Type B pancreatic cell (in vitro differentiated cells): ENCODE measurements around the gene ATP6AP1. TPM values are rescaled to one million over a fixed set of nuclear protein-coding genes. Genes with fewer than 3 reads are reported as not detected.

Experiments
- DNase-seq: peaks from one replicate; pipeline ENCODE4 v3.0.0; 2021; ENCODE audit warnings: mixed read lengths; ENCODE audit not compliant: unreplicated experiment; ENCODE audit errors: extremely low spot score
- H3K27ac Mint-ChIP-seq: 2 replicates; pipeline ENCODE4 v1.8.0; 2021; ENCODE audit warnings: mild to moderate bottlenecking, mixed read lengths
- H3K27me3 Mint-ChIP-seq: 2 replicates; pipeline ENCODE4 v1.8.0; 2021; ENCODE audit warnings: mixed read lengths
- H3K36me3 Mint-ChIP-seq: 2 replicates; pipeline ENCODE4 v1.8.0; 2021; ENCODE audit warnings: mixed read lengths
- H3K4me1 Mint-ChIP-seq: one replicate; pipeline ENCODE4 v1.8.0; 2021; ENCODE audit warnings: mixed read lengths; ENCODE audit not compliant: unreplicated experiment
- H3K4me3 Mint-ChIP-seq: 2 replicates; pipeline ENCODE4 v1.8.0; 2021; ENCODE audit warnings: mild to moderate bottlenecking, mixed read lengths
- H3K9me3 Mint-ChIP-seq: 2 replicates; pipeline ENCODE4 v1.8.0; 2021; ENCODE audit warnings: mixed read lengths
- total RNA-seq: library from RNA; stranded (reverse); gene quantifications from 2 replicates; pipeline ENCODE4 v1.2.1, GENCODE V29; 2021; ENCODE audit warnings: low replicate concordance
- TF ChIP-seq, protein P1 (sequence below): fragments of 200-600 bp; sonication (generic); conservative IDR thresholded peaks from 2 replicates; pipeline ENCODE4 v1.5.0; 2021; ENCODE audit warnings: antibody characterized with exemption, mild to moderate bottlenecking

Gene ATP6AP1
- total RNA-seq, 1 donor from 2014 or later = 105 TPM

GRCh38 chrX:154404625-154405192, 23.8 kb upstream of the ATP6AP1 start:
- Mint-ChIP-seq H3K27me3 (no peaks in the 10 kb centered on the region), H3K27ac (no peak overlapping the region), H3K9me3 (no peaks in the 10 kb centered on the region), H3K4me3 (no peak overlapping the region), H3K36me3 (peaks cover 2% of the 10 kb centered on the region), H3K4me1 (peaks cover 6% of the 10 kb centered on the region)
- TF ChIP-seq, protein P1, sequence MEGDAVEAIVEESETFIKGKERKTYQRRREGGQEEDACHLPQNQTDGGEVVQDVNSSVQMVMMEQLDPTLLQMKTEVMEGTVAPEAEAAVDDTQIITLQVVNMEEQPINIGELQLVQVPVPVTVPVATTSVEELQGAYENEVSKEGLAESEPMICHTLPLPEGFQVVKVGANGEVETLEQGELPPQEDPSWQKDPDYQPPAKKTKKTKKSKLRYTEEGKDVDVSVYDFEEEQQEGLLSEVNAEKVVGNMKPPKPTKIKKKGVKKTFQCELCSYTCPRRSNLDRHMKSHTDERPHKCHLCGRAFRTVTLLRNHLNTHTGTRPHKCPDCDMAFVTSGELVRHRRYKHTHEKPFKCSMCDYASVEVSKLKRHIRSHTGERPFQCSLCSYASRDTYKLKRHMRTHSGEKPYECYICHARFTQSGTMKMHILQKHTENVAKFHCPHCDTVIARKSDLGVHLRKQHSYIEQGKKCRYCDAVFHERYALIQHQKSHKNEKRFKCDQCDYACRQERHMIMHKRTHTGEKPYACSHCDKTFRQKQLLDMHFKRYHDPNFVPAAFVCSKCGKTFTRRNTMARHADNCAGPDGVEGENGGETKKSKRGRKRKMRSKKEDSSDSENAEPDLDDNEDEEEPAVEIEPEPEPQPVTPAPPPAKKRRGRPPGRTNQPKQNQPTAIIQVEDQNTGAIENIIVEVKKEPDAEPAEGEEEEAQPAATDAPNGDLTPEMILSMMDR = no peak
- no peak for DNase-seq

DNA sequence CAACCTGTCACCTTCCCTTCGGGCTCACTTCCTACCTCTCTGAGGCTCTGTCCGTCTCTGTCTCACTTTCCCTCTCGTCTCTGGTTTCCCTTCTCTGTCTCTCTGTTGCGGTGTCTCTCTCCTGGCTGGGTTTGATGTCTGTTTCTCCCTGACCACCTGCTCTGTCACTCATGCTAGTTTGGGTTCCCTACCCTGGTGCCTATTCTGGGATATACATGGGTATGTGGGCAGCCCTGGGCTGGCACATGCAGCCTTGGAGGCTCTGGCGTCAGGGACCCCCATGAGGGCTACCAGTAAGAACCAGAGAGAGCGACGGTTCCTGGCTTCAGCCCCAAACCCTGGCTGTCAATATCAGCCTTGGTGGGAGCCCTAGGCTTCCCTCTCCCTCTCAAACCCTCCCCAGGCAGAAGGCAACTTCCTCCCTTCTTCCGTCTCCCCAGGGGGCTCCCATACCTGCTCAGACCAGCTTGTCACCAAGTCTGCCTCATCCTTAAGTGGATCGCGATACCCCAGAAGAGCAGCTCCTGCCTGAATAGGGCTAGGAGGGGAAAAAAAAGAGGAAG, 19.7 kb upstream of the ATP6AP1 start:
- no peak for DNase-seq
- H3K9me3 Mint-ChIP-seq = no peaks in the 10 kb centered on the region
- TF ChIP-seq, protein P1 = no peak
- peak overlapping the region; percentile 7 for H3K4me3 Mint-ChIP-seq
- H3K4me1 Mint-ChIP-seq = no peaks in the 10 kb centered on the region
- H3K27ac Mint-ChIP-seq = peak overlapping the region; percentile 19
- H3K27me3 Mint-ChIP-seq = no peaks in the 10 kb centered on the region
- no peaks in the 10 kb centered on the region for H3K36me3 Mint-ChIP-seq

GRCh38 chrX:154409222-154409871, 19.1 kb upstream of the ATP6AP1 start, which contains the start of gene DNASE1L1:
Gene DNASE1L1, minus strand, starts transcription at chrX:154409254. Its CDS starts 3,686 bp downstream, at chrX:154405568.
- TF ChIP-seq, protein P1 = no peak
- Mint-ChIP-seq H3K27me3 (no peaks in the 10 kb centered on the region), H3K9me3 (no peaks in the 10 kb centered on the region), H3K4me1 (no peaks in the 10 kb centered on the region), H3K27ac (peak within 1 kb of the TSS; percentile 62), H3K4me3 (peak within 1 kb of the TSS; percentile 39), H3K36me3 (no peaks in the 10 kb centered on the region)
- no peak for DNase-seq

DNA sequence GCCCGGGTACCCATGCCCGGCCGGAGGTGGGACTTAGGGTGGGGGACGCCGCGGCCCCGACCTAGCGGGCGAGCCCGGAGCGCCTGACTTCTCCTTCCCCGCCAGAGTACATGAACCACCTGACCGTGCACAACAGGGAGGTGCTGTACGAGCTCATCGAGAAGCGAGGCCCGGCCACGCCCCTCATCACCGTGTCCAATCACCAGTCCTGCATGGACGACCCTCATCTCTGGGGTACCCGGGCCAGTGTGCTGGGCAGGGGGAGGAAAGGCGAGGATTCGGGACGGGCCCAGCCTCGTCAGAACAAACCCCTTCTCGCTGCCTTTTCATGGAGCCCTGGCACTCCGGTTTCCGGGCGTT, 16.5 kb upstream of the ATP6AP1 start:
- H3K27me3 Mint-ChIP-seq = no peaks in the 10 kb centered on the region
- peak overlapping the region; percentile 53 for H3K27ac Mint-ChIP-seq
- H3K4me1 Mint-ChIP-seq = no peaks in the 10 kb centered on the region
- H3K9me3 Mint-ChIP-seq = no peaks in the 10 kb centered on the region
- H3K4me3 Mint-ChIP-seq = peak overlapping the region; percentile 83
- peaks cover 3% of the 10 kb centered on the region for H3K36me3 Mint-ChIP-seq
- no peak for DNase-seq
- TF ChIP-seq, protein P1 = no peak

- no peaks in the 10 kb centered on the region for H3K4me1 Mint-ChIP-seq
Observed at GRCh38 chrX:154412468-154412867, 16.0 kb upstream of the ATP6AP1 start.

More at GRCh38 chrX:154412468-154412867, 16.0 kb upstream of the ATP6AP1 start:
- H3K27me3 Mint-ChIP-seq = no peaks in the 10 kb centered on the region
- H3K36me3 Mint-ChIP-seq = peaks cover 3% of the 10 kb centered on the region
- H3K27ac Mint-ChIP-seq = peak overlapping the region; percentile 53
- no peak for DNase-seq
- TF ChIP-seq, protein P1 = no peak
- H3K9me3 Mint-ChIP-seq = no peaks in the 10 kb centered on the region
- peak overlapping the region; percentile 83 for H3K4me3 Mint-ChIP-seq
